H1 (cell line): ENCODE measurements around the gene MAPT. TPM values are rescaled to one million over a fixed set of nuclear protein-coding genes. Genes with fewer than 3 reads are reported as not detected.

Experiments used
- CTCF ChIA-PET: fragments of 300-600 bp; sonication (Branson Sonifier 250); formaldehyde crosslinking; loops from one replicate; lab custom pipeline; 2021; ENCODE audit not compliant: partially characterized antibody; lab: Charles Lee
- POLR2A ChIA-PET: fragments of 300-600 bp; sonication (Branson Sonifier 250); formaldehyde crosslinking; loops from one replicate; lab custom pipeline; 2021; ENCODE audit warnings: inconsistent platforms; ENCODE audit not compliant: partially characterized antibody; lab: Charles Lee
- DNase-seq, 2 experiments: peaks; one replicate each; pipeline versions ENCODE4 v3.0.0 to v3.0.0-alpha.2; 2010 to 2022; ENCODE audit warnings: low spot score in 2 of 2, low read depth in 1 of 2, mixed read lengths in 1 of 2
- FAIRE-seq: peaks from 2 replicates; lab custom pipeline; 2011; peaks lifted over from hg19 to GRCh38; lab: Jason Lieb, UNC
- H2AFZ ChIP-seq: 2 replicates; pipeline ENCODE4 v1.8.1; 2012; ENCODE audit warnings: low read length, inconsistent platforms
- H2AK5ac ChIP-seq: 2 replicates; pipeline ENCODE4 v1.6.1; 2013; ENCODE audit warnings: low read depth, low read length
- H2BK120ac ChIP-seq: replicated peaks from 2 replicates; pipeline ENCODE3; 2013; ENCODE audit warnings: low read depth, low read length, inconsistent platforms
- H2BK12ac ChIP-seq: 2 replicates; pipeline ENCODE4 v1.6.1; 2013; ENCODE audit warnings: low read depth, low read length
- H2BK15ac ChIP-seq: 2 replicates; pipeline ENCODE4 v1.6.1; 2013; ENCODE audit warnings: low read length
- H2BK20ac ChIP-seq: 2 replicates; pipeline ENCODE4 v1.6.1; 2013; ENCODE audit warnings: low read length
- H2BK5ac ChIP-seq: 2 replicates; pipeline ENCODE4 v1.6.1; 2013; ENCODE audit warnings: low read depth, low read length
- H3K14ac ChIP-seq: 2 replicates; pipeline ENCODE4 v1.6.1; 2013; ENCODE audit warnings: inconsistent platforms; ENCODE audit not compliant: insufficient read length
- H3K18ac ChIP-seq: 2 replicates; pipeline ENCODE4 v1.6.1; 2013; ENCODE audit warnings: low read length; ENCODE audit errors: extremely low read depth
- H3K23ac ChIP-seq: 2 replicates; pipeline ENCODE4 v1.6.1; 2013; ENCODE audit warnings: inconsistent platforms; ENCODE audit not compliant: insufficient read length
- H3K23me2 ChIP-seq: 2 replicates; pipeline ENCODE4 v1.6.1; 2013; ENCODE audit warnings: low read depth, low read length
- H3K27ac ChIP-seq: 2 replicates; pipeline ENCODE4 v1.6.1; 2011; ENCODE audit warnings: low read depth, low read length, inconsistent platforms
- H3K27me3 ChIP-seq, 4 experiments: replicated peaks in 1 of 4; 1 replicate in 1 of 4; 2 replicates in 3 of 4; pipeline versions ENCODE4 v1.6.1 to v1.8.1; 2011 to 2013; ENCODE audit warnings: low read length in 3 of 4, mild to moderate bottlenecking in 3 of 4, inconsistent platforms in 2 of 4, mixed read lengths in 2 of 4, moderate library complexity in 1 of 4; ENCODE audit not compliant: control insufficient read depth in 3 of 4, insufficient read depth in 3 of 4; ENCODE audit errors: extremely low read depth in 1 of 4
- H3K36me3 ChIP-seq, 4 experiments: 2 replicates each; pipeline versions ENCODE4 v1.6.1 to v1.8.1; 2011 to 2013; ENCODE audit warnings: mild to moderate bottlenecking in 4 of 4, low read length in 3 of 4, moderate library complexity in 2 of 4, control low read depth in 1 of 4, inconsistent platforms in 1 of 4; ENCODE audit not compliant: insufficient read depth in 4 of 4, control insufficient read depth in 2 of 4
- H3K4ac ChIP-seq: replicated peaks from 2 replicates; pipeline ENCODE3; 2013; ENCODE audit warnings: low read length, low read depth, mixed read lengths, inconsistent platforms; ENCODE audit not compliant: insufficient read length
- H3K4me1 ChIP-seq, 4 experiments: replicated peaks in 1 of 4; 1 replicate in 1 of 4; 2 replicates in 3 of 4; pipeline versions ENCODE4 v1.6.1 to v1.8.1; 2011 to 2013; ENCODE audit warnings: low read length in 3 of 4, inconsistent platforms in 2 of 4, mixed read lengths in 1 of 4; ENCODE audit not compliant: insufficient read depth in 4 of 4, control insufficient read depth in 3 of 4
- H3K4me2 ChIP-seq, 2 experiments: 2 replicates each; pipeline versions ENCODE4 v1.6.1 to v1.8.1; 2011 to 2013; ENCODE audit warnings: low read depth in 2 of 2, low read length in 2 of 2, control low read depth in 1 of 2, inconsistent platforms in 1 of 2, mild to moderate bottlenecking in 1 of 2; ENCODE audit not compliant: insufficient read depth in 1 of 2
- H3K4me3 ChIP-seq, 4 experiments: fragments of 200-600, 300-600 bp in 1 of 4; sonication (generic), shearing (Covaris generic), sonication (Bioruptor Twin) in 1 of 4; 2 replicates each; pipeline versions ENCODE4 v1.5.1 to v1.8.1; 2011 to 2016; ENCODE audit warnings: low read length in 4 of 4, low read depth in 3 of 4, control low read depth in 2 of 4, inconsistent platforms in 2 of 4, mild to moderate bottlenecking in 2 of 4, mixed read lengths in 1 of 4, moderate library complexity in 1 of 4; ENCODE audit not compliant: insufficient read depth in 2 of 4; ENCODE audit errors: extremely low read depth in 1 of 4
- H3K56ac ChIP-seq: replicated peaks from 2 replicates; pipeline ENCODE3; 2013; ENCODE audit warnings: low read depth, mild to moderate bottlenecking, mixed read lengths, low read length, inconsistent platforms; ENCODE audit not compliant: insufficient read length
- H3K79me1 ChIP-seq: 2 replicates; pipeline ENCODE4 v1.6.1; 2013; ENCODE audit warnings: low read depth, low read length, control low read depth
- H3K79me2 ChIP-seq, 2 experiments: 2 replicates each; pipeline versions ENCODE4 v1.6.1 to v1.8.1; 2012 to 2013; ENCODE audit warnings: low read length in 2 of 2, mild to moderate bottlenecking in 2 of 2, inconsistent platforms in 1 of 2; ENCODE audit not compliant: insufficient read depth in 2 of 2, control insufficient read depth in 1 of 2
- H3K9ac ChIP-seq, 4 experiments: replicated peaks in 1 of 4; 1 replicate in 1 of 4; 2 replicates in 3 of 4; pipeline versions ENCODE4 v1.6.1 to v1.8.1; 2011 to 2013; ENCODE audit warnings: low read depth in 3 of 4, low read length in 3 of 4, control low read depth in 2 of 4, mild to moderate bottlenecking in 2 of 4, moderate library complexity in 2 of 4, inconsistent platforms in 1 of 4; ENCODE audit errors: extremely low read depth in 1 of 4
- H3K9me3 ChIP-seq, 2 experiments: 2 replicates each; pipeline versions ENCODE4 v1.6.1 to v1.8.1; 2012 to 2013; ENCODE audit warnings: mild to moderate bottlenecking in 2 of 2, moderate library complexity in 2 of 2, control low read depth in 1 of 2, inconsistent platforms in 1 of 2, low read depth in 1 of 2, low read length in 1 of 2, mixed read lengths in 1 of 2; ENCODE audit not compliant: insufficient read depth in 2 of 2
- H4K20me1 ChIP-seq, 2 experiments: replicated peaks in 1 of 2; 2 replicates each; pipeline versions ENCODE3 to v1.8.1; 2011 to 2013; ENCODE audit warnings: inconsistent platforms in 2 of 2, low read length in 2 of 2, mild to moderate bottlenecking in 1 of 2; ENCODE audit not compliant: insufficient read depth in 2 of 2, control insufficient read depth in 1 of 2
- H4K5ac ChIP-seq: 2 replicates; pipeline ENCODE4 v1.6.1; 2013; ENCODE audit warnings: low read length, low read depth, mixed read lengths, inconsistent platforms; ENCODE audit not compliant: insufficient read length
- H4K8ac ChIP-seq: 2 replicates; pipeline ENCODE4 v1.8.0; 2013; ENCODE audit warnings: mild to moderate bottlenecking, moderate library complexity, low read length, inconsistent platforms; ENCODE audit not compliant: insufficient read depth; ENCODE audit errors: extremely low read depth
- H4K91ac ChIP-seq: replicated peaks from 2 replicates; pipeline ENCODE3; 2013; ENCODE audit warnings: low read length, mixed read lengths, inconsistent platforms; ENCODE audit not compliant: insufficient read length
- EP300 ChIP-seq, 2 experiments: IDR thresholded peaks; 1 replicate in 1 of 2; 2 replicates in 1 of 2; pipeline ENCODE4 v1.6.1; 2011 to 2012; ENCODE audit warnings: low read depth in 2 of 2, low read length in 2 of 2, mild to moderate bottlenecking in 2 of 2, borderline replicate concordance in 1 of 2, inconsistent platforms in 1 of 2, moderate library complexity in 1 of 2
- NRF1 ChIP-seq: IDR thresholded peaks from 2 replicates; pipeline ENCODE4 v1.6.1; 2011; ENCODE audit warnings: mild to moderate bottlenecking, low read depth, low read length, improper control_type of control experiment
- POLR2A ChIP-seq, 2 experiments: IDR thresholded peaks; 1 replicate in 1 of 2; 2 replicates in 1 of 2; pipeline ENCODE4 v1.6.1; 2011; ENCODE audit warnings: low read depth in 2 of 2, low read length in 2 of 2, mild to moderate bottlenecking in 2 of 2; ENCODE audit errors: control extremely low read depth in 1 of 2
- RAD21 ChIP-seq, 2 experiments: IDR thresholded peaks in 1 of 2; conservative IDR thresholded peaks in 1 of 2; 2 replicates each; pipeline ENCODE4 v1.6.1; 2011; ENCODE audit warnings: low read depth in 2 of 2, low read length in 2 of 2, improper control_type of control experiment in 1 of 2, inconsistent platforms in 1 of 2, mild to moderate bottlenecking in 1 of 2, moderate library complexity in 1 of 2
- RBBP5 ChIP-seq: IDR thresholded peaks from 2 replicates; pipeline ENCODE4 v1.7.1; 2012; ENCODE audit warnings: low read depth, mild to moderate bottlenecking, inconsistent platforms, low read length, moderate library complexity, borderline replicate concordance
- RNF2 ChIP-seq: fragments of 200-900, 300-1000 bp; sonication (generic); IDR thresholded peaks from 2 replicates; pipeline ENCODE4 v1.7.1; 2016; ENCODE audit warnings: borderline replicate concordance, low read depth, mild to moderate bottlenecking, antibody characterized with exemption, low read length; ENCODE audit not compliant: poor library complexity, severe bottlenecking; ENCODE audit errors: missing control alignments
- SUZ12 ChIP-seq: fragments of 200-600 bp; sonication (generic); IDR thresholded peaks from 2 replicates; pipeline ENCODE4 v1.6.1; 2012; ENCODE audit warnings: mild to moderate bottlenecking, inconsistent platforms, low read length, moderate library complexity, mixed read lengths
- TAF1 ChIP-seq: IDR thresholded peaks from 2 replicates; pipeline ENCODE4 v1.6.1; 2011; ENCODE audit warnings: mild to moderate bottlenecking, low read depth, low read length
- WGBS, 2 experiments: shearing (Covaris generic) in 1 of 2; methylation state at CpG; one replicate each; pipeline versions ENCODE4 v1.1.6 to v1.1.7; 2013 to 2015; ENCODE audit warnings: low lambda C conversion rate in 2 of 2, mixed read lengths in 2 of 2, inconsistent platforms in 1 of 2, low coverage in 1 of 2, missing lambda C conversion rate in 1 of 2; ENCODE audit not compliant: insufficient replicate concordance in 2 of 2, insufficient coverage in 1 of 2, insufficient read length in 1 of 2; ENCODE audit errors: extremely low coverage in 1 of 2, missing lambda C conversion rate in 1 of 2; 5-methylcytosine and 5-hydroxymethylcytosine counted together
- polyA plus RNA-seq, 7 experiments: library from polyadenylated mRNA; depleted of rRNA in 3 of 7; stranded (reverse) in 5 of 7; unstranded in 2 of 7; fragments of >200 nt in 5 of 7; fragments of 200-250 nt in 2 of 7; gene quantifications; 1 replicate in 5 of 7; 2 replicates in 1 of 7; 4 replicates in 1 of 7; pipeline versions ENCODE4 v1.2.1 to v1.2.3, GENCODE V29; 2011 to 2013; ENCODE audit warnings: missing spikeins in 2 of 7, mixed read lengths in 2 of 7
- total RNA-seq: library from RNA; stranded (reverse); fragmentation: NEBNext Ultra II Directional; extraction: Animal tissue kit (Norgen Biotek cat#: 25700); gene quantifications from 2 replicates; pipeline ENCODE4 v1.2.1, GENCODE V29; 2021

Gene MAPT
- total and polyA plus RNA-seq, 2 of the 8 experiments (the other 6 are each of a cell fraction or from before 2014, with no cell fraction given), result 0.54 to 1.7 TPM

GRCh38 chr17:46027976-46028325 lies 133.6 kb downstream of the MAPT start:
- Histone ChIP-seq H3K4ac (no peak overlapping the region), H3K4me3 (no peak overlapping the region), H4K5ac (no peak overlapping the region), H2BK5ac (peak overlapping the region; percentile 80), H3K23me2 (no peaks in the 10 kb centered on the region), H3K36me3 (peaks cover 19 to 36% (median 24%) of the 10 kb centered on the region in 4 experiments), H3K9me3 (no peaks in the 10 kb centered on the region), H3K18ac (no peak overlapping the region), H2AK5ac (no peak overlapping the region), H4K91ac (no peak overlapping the region), H3K9ac (no peak overlapping the region)
- no peak for DNase-seq
- CTCF ChIA-PET, result interaction anchor here (0.9 to 3.4 kb wide), 7 partner anchors 8 to 159 kb away, joined by 3 to 11 read pairs (median 5); partner anchors contain the start of gene STH
- POLR2A ChIA-PET, result interaction anchor here (1.0 to 4.1 kb wide), 3 partner anchors 12 to 17 kb away, joined by 3 to 16 read pairs (median 8); no protein-coding TSS in a partner anchor
- 98% methylated on average over 4 of the region's 4 CpGs; no CpG with 5 or more reads in 1 of the 2 experiments for WGBS, 2 experiments
- TF ChIP-seq POLR2A (IDR thresholded peaks at IDR 0.05; ENCODE audit: control extremely low read depth in 1 of 2, low read depth in 2 of 2, low read length in 2 of 2), result peak in 1 of 2 experiments; percentile 16; a peak in 1 of 3 replicates
- TF ChIP-seq SUZ12, result no peak
- no peak for TF ChIP-seq RAD21 (IDR thresholded peaks at IDR 0.05 in 1 of 2, conservative IDR thresholded peaks at IDR 0.05 in 1 of 2; ENCODE audit: low read depth in 2 of 2, low read length in 2 of 2)
- TF ChIP-seq RBBP5, result no peak
- TF ChIP-seq NRF1, result no peak
- no peak for TF ChIP-seq TAF1
- no peak for TF ChIP-seq RNF2
- no peak for TF ChIP-seq EP300 (IDR thresholded peaks at IDR 0.05; ENCODE audit: borderline replicate concordance in 1 of 2, low read depth in 2 of 2, low read length in 2 of 2)
- TF ChIP-seq, all 59 proteins: peak for 1
- Histone ChIP-seq H4K20me1 (peaks cover 1 to 5% of the 10 kb centered on the region in 2 experiments), H4K8ac (no peak overlapping the region), H3K23ac (no peak overlapping the region), H3K27ac (no peak overlapping the region), H3K14ac (no peak overlapping the region), H2BK120ac (no peak overlapping the region), H2BK15ac (no peak overlapping the region), H3K79me1 (peaks cover 3% of the 10 kb centered on the region; the same call in 1 of the 2 replicates), H2BK20ac (no peak overlapping the region), H3K27me3 (no peaks in the 10 kb centered on the region), H3K4me1 (peaks cover 3 to 19% (median 6%) of the 10 kb centered on the region in 4 experiments), H2AFZ (no peak overlapping the region), H3K79me2 (no peaks in the 10 kb centered on the region), H2BK12ac (peak overlapping the region; percentile 89; the same call in 1 of the 2 replicates), H3K4me2 (no peak overlapping the region; a peak in 1 of 4 replicates), H3K56ac (no peak overlapping the region)
- no peak for FAIRE-seq
